Psoas muscle (tissue), 8 donors: ENCODE measurements around the gene ZDHHC19. TPM values are rescaled to one million over a fixed set of nuclear protein-coding genes. Genes with fewer than 3 reads are reported as not detected.

Experiments used
- ATAC-seq, 4 donors: fragments of 200-7000 bp; cut with Tn5 transposase; one replicate each; pipeline ENCODE4 v1.9.1; 2020; ENCODE audit warnings: moderate library complexity in 3 of 4, mild to moderate bottlenecking in 2 of 4
- DNase-seq, 2 donors: peaks; one replicate each; pipeline ENCODE4 v3.0.0-alpha.2; 2020
- H3K27ac ChIP-seq: fragments of 200-600 bp; one replicate; pipeline ENCODE4 v1.8.0; 2022
- H3K27me3 ChIP-seq, 3 donors: fragments of 200-600 bp in 1 of 3; one replicate each; pipeline versions ENCODE4 v1.6.1 to v1.8.0; 2013 to 2022; ENCODE audit warnings: low read length in 2 of 3, mild to moderate bottlenecking in 2 of 3, moderate library complexity in 1 of 3; ENCODE audit not compliant: insufficient read depth in 3 of 3
- H3K36me3 ChIP-seq, 2 donors: fragments of 200-600 bp in 1 of 2; one replicate each; pipeline versions ENCODE4 v1.6.1 to v1.8.0; 2013 to 2022; ENCODE audit warnings: low read depth in 1 of 2, mild to moderate bottlenecking in 1 of 2, moderate library complexity in 1 of 2; ENCODE audit not compliant: insufficient read depth in 1 of 2
- H3K4me1 ChIP-seq: fragments of 200-600 bp; one replicate; pipeline ENCODE4 v1.8.0; 2022
- H3K4me3 ChIP-seq: fragments of 200-600 bp; one replicate; pipeline ENCODE4 v1.8.0; 2022; ENCODE audit warnings: mild to moderate bottlenecking
- H3K9me3 ChIP-seq: fragments of 200-600 bp; one replicate; pipeline ENCODE4 v1.8.0; 2022
- WGBS, 3 donors: extraction: QIAGEN DNeasy Blood & Tissue Kit; methylation state at CpG; one replicate each; pipeline versions ENCODE4 v1.1.6 to v1.1.7; 2013; 5-methylcytosine and 5-hydroxymethylcytosine counted together
- intact Hi-C, 2 donors: fragments of 100-400 bp; cut with DNase I; formaldehyde crosslinking; loops; one replicate each; pipeline versions ENCODE4 v1.11.0 to v1.14.2; 2022
- polyA plus RNA-seq, 3 donors: library from polyadenylated mRNA; stranded (reverse); fragments of 200-250 nt; gene quantifications; one replicate each; pipeline ENCODE4 v1.2.3, GENCODE V29; 2013
- total RNA-seq, 4 donors: library from RNA; stranded (reverse); fragmentation: NEBNext Ultra II Directional in 2 of 4; extraction: Animal tissue kit (Norgen Biotek cat#: 25700) in 2 of 4; gene quantifications; one replicate each; pipeline versions ENCODE4 v1.2.1 to v1.2.4, GENCODE V29; 2021 to 2023
- TF ChIP-seq, protein P1 (sequence below): fragments of 200-600 bp; IDR thresholded peaks from one replicate; pipeline ENCODE4 v1.8.0; 2022; ENCODE audit warnings: antibody characterized with exemption
- donor health status: healthy with polysubstance abuse.
- donor health status: DM: no; HTN: no; CAD: no; lungs with moderate emphysema.
- donor health status: Bipolar disorder and iron deficiency.
- donor health status: healthy.
- donor health status: DM: yes; HTN: yes; CAD: no.
- donor health status: DM: no; HTN: no; CAD: no.
- donor health status: DM: no; HTN: no; CAD: no.
- donor health status: DM: yes; HTN: yes; CAD: no.

The ZDHHC19 gene
- total and polyA plus RNA-seq, 7 donors, result 0.25 to 1.1 (median 0.38) TPM; not detected in 2

DNA sequence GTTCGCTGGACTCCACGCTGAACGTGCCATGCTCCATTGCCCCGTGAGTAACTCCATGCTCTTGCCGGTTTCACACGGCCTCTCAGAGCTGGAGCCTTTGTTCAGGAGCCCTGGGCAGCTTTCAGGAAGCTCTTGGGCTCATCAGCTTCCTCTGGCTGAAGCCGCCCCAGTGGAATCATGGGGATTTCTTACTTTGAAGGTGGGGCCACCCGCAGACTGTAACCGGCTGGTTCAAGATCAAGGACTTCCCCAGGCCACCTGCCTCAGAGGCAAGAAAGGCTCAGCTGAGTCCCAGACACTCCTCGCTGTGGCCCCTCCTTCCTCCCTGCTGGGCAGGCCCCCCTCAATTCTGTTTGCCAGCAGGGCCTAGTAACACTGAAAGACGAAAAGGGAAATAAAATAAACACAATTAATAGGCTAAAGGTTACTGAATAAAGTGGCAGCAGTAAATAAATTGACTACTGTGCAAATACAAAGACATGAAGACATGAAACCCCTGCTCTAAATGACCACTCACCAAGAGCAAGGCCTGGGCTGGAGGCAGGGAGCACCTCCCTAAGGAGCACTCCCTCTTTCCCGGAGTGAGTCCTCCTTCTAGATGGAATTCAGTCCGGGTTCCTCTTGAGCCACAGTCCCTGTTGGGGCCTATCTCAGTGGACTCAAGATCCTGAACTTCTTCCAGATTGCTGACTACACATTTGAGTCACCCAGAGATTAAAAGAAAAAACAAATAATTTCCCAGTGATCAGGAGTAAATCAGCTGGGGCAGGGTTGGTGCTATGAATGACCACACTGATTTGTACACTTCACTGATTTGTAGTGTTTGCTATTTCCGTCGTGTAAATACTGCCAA is 51.0 kb downstream of the ZDHHC19 start:
- no peak overlapping the region for H3K4me3 ChIP-seq
- DNase-seq, result peak in 1 of 2 donors; percentile 48

DNA sequence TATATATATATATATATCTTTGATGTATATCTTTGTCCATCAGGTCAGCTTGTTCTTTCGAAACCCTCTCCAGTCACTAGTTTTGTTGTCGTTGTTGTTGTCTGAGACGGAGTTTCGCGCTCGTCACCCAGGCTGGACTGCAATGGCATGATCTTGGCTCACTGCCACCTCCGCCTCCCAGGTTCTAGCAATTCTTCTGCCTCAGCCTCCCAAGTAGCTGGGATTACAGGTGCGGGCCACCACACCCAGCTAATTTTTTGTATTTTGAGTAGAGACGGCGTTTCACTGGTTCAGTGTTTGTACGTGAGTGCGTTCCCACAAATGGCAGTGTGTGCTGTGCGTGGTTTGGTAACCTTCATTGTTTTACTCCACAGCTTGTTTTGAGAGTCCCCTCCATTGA is 51.7 kb downstream of the ZDHHC19 start:
- no peak for ATAC-seq

More for the DNA sequence above, 51.0 kb downstream of the ZDHHC19 start:
- Histone ChIP-seq H3K36me3 (no peaks in the 10 kb centered on the region), H3K27me3 (no peaks in the 10 kb centered on the region), H3K27ac (no peak overlapping the region), H3K4me1 (peaks cover 9% of the 10 kb centered on the region), H3K9me3 (no peaks in the 10 kb centered on the region)
- intact Hi-C loops, result loop anchor here (5.0 kb wide), 2 partner anchors 38 to 63 kb away; no protein-coding TSS in a partner anchor
- no peak for ATAC-seq
- WGBS, 3 donors, result 64 to 67% (median 65%) methylated on average over 15 of the region's 15 CpGs
- TF ChIP-seq, protein P1, sequence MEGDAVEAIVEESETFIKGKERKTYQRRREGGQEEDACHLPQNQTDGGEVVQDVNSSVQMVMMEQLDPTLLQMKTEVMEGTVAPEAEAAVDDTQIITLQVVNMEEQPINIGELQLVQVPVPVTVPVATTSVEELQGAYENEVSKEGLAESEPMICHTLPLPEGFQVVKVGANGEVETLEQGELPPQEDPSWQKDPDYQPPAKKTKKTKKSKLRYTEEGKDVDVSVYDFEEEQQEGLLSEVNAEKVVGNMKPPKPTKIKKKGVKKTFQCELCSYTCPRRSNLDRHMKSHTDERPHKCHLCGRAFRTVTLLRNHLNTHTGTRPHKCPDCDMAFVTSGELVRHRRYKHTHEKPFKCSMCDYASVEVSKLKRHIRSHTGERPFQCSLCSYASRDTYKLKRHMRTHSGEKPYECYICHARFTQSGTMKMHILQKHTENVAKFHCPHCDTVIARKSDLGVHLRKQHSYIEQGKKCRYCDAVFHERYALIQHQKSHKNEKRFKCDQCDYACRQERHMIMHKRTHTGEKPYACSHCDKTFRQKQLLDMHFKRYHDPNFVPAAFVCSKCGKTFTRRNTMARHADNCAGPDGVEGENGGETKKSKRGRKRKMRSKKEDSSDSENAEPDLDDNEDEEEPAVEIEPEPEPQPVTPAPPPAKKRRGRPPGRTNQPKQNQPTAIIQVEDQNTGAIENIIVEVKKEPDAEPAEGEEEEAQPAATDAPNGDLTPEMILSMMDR, result no peak

DNA sequence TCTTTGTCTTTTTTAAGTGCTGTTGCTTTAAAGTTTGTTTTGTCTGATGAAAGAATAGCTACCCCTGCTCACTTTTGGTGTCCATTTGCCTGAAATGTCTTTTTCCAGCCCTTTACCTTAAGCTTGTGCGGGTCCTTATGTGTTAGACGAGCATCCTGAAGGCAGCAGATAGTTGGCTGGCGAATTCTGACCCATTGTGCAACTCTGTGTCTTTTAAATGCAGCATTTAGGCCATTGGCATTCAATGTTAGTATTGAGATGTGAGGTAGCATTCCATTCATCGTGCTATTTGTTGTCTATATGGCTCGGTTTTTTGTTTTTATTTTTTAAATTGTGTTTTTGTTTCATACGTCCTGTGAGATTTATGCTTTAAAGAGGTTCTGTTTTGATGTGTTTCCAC is 55.0 kb downstream of the ZDHHC19 start:
- no peaks in the 10 kb centered on the region for H3K4me1 ChIP-seq
- no peak for ATAC-seq
- WGBS, 3 donors, result 77 to 86% (median 81%) methylated on average over 6 of the region's 6 CpGs
- no peaks in the 10 kb centered on the region for H3K27me3 ChIP-seq
- H3K36me3 ChIP-seq, result no peaks in the 10 kb centered on the region
- no peak overlapping the region for H3K4me3 ChIP-seq
- DNase-seq, result no peak
- TF ChIP-seq, protein P1, result no peak
- no peak overlapping the region for H3K27ac ChIP-seq
- intact Hi-C loops, result loop anchor here in 1 of 2 donors (5.0 kb wide), 1 partner anchor 34 kb away; no protein-coding TSS in a partner anchor
- H3K9me3 ChIP-seq, result no peaks in the 10 kb centered on the region

More for the DNA sequence above, 51.7 kb downstream of the ZDHHC19 start:
- Histone ChIP-seq H3K9me3 (no peaks in the 10 kb centered on the region), H3K36me3 (no peaks in the 10 kb centered on the region), H3K4me1 (peaks cover 9% of the 10 kb centered on the region), H3K4me3 (no peak overlapping the region), H3K27me3 (no peaks in the 10 kb centered on the region), H3K27ac (no peak overlapping the region)
- DNase-seq, result peak in 1 of 2 donors; percentile 35
- intact Hi-C loops, result loop anchor here in 1 of 2 donors (5.0 kb wide), 1 partner anchor 37 kb away; no protein-coding TSS in a partner anchor
- TF ChIP-seq, protein P1, result no peak
- WGBS, 3 donors, result 96 to 98% (median 98%) methylated on average over 13 of the region's 13 CpGs

DNA sequence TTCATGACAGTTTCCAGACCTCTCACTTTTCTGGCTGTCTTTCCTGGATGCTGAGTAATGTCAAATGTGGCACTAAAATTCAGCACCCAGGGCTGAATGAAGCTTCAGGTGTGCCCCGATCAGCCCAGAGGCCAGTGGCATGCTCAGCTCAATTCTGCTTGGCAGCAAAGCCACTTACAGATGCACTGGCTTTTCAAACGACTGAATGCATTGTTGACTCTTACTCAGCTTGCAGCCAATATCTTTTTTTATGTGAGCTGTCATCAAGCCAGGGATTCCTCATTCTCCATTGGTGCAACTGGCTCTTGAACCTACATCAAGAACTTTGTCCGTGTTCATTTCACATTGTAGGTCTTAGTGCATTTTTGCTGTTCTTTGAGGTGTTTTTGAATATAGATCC is 60.7 kb downstream of the ZDHHC19 start:
- Histone ChIP-seq H3K9me3 (no peaks in the 10 kb centered on the region), H3K36me3 (no peaks in the 10 kb centered on the region), H3K27ac (no peak overlapping the region), H3K4me1 (no peaks in the 10 kb centered on the region), H3K4me3 (no peak overlapping the region), H3K27me3 (no peaks in the 10 kb centered on the region)
- ATAC-seq (peak in 1 of 4 donors; percentile 36), DNase-seq (peak in 1 of 2 donors; percentile 13)
- WGBS, 3 donors, result 27 to 33% (median 32%) methylated on average over 3 of the region's 3 CpGs
- TF ChIP-seq, protein P1, result no peak
- intact Hi-C loops, result no loop called here
